GM12865 (cell line): ENCODE data around the gene EYA4.

Source experiments
- DNase-seq: peaks from one replicate; pipeline ENCODE4 v3.0.0; 2010; ENCODE audit warnings: low read depth
- H3K4me3 ChIP-seq: 2 replicates; pipeline ENCODE4 v1.5.1; 2011; ENCODE audit warnings: mild to moderate bottlenecking, low read depth, low read length, control low read depth
- TF ChIP-seq, protein P1 (sequence below): IDR thresholded peaks from 2 replicates; pipeline ENCODE4 v1.5.1; 2011; ENCODE audit warnings: low read length, control low read depth, low read depth, inconsistent platforms; ENCODE audit not compliant: insufficient read depth; ENCODE audit errors: missing control alignments

Gene EYA4

DNA sequence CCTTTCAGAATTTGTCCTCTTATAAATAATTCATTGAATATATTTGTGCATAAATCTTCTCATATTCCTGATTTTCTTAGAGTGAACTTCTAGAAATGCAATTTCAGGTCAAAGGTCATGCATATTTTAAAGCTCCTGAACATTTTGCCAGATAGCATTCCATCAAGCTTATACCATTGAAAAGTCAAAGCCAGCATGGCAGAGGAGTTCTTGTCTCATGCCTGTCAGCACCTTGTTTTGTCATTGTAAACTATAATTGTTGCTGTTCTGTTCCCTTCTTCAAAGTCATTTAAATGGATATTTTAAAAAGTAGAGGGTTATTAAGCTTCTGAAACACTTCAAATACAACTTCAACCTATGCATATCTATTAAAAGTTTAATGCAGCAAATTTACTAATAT, 170.6 kb downstream of the EYA4 start:
- TF ChIP-seq, protein P1, sequence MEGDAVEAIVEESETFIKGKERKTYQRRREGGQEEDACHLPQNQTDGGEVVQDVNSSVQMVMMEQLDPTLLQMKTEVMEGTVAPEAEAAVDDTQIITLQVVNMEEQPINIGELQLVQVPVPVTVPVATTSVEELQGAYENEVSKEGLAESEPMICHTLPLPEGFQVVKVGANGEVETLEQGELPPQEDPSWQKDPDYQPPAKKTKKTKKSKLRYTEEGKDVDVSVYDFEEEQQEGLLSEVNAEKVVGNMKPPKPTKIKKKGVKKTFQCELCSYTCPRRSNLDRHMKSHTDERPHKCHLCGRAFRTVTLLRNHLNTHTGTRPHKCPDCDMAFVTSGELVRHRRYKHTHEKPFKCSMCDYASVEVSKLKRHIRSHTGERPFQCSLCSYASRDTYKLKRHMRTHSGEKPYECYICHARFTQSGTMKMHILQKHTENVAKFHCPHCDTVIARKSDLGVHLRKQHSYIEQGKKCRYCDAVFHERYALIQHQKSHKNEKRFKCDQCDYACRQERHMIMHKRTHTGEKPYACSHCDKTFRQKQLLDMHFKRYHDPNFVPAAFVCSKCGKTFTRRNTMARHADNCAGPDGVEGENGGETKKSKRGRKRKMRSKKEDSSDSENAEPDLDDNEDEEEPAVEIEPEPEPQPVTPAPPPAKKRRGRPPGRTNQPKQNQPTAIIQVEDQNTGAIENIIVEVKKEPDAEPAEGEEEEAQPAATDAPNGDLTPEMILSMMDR: no peak
- DNase-seq: no peak
- H3K4me3 ChIP-seq: no peak overlapping the region

GRCh38 chr6:133415262-133415661, 174.1 kb downstream of the EYA4 start:
- DNase-seq: no peak
- TF ChIP-seq, protein P1: no peak
- H3K4me3 ChIP-seq: no peak overlapping the region

DNA sequence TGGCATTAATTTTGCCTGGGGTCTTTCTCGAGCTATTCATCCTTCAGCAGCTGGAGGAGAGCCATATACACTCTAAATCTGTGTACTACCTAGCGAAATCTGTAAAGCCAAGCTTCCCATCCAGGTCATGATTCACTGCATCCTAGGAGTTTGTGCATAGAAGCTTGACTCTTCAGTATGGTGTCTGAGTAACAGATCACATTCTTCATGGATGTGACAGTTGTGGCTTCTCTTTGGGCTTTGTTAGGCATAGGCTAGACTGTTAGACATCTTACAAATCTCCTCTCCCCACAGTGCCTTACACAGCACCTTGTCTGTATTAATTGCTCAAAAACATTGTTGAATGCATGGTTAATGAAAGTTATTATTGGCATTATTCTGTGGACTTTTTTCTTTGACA, 177.0 kb downstream of the EYA4 start:
- TF ChIP-seq, protein P1: no peak
- no peak overlapping the region for H3K4me3 ChIP-seq
- DNase-seq: no peak

GRCh38 chr6:133423242-133423641, 182.1 kb downstream of the EYA4 start:
- no peak for DNase-seq
- TF ChIP-seq, protein P1: no peak
- no peak overlapping the region for H3K4me3 ChIP-seq

DNA sequence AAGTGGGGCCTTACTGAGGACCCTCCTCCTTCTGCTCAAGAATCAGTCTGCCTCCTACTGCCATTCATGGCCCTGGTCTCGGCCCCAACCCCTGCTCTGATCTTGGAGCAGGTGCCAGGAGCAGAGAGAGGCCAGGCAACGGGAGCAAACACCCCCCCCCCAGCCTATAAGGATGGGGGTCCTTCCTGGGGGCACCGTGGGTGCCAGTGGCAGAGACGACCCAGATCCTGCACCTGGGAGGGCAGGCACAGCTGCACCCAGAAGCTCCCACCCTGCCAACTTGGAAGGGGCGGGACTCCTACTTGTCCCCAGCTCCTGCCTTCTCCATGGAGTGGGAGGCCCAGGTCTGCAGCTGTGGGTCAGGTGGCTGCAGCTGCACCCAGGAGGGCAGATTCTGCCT, 183.2 kb downstream of the EYA4 start:
- TF ChIP-seq, protein P1: no peak
- DNase-seq: no peak
- no peak overlapping the region for H3K4me3 ChIP-seq

GRCh38 chr6:133426038-133426437, 184.9 kb downstream of the EYA4 start:
- no peak overlapping the region for H3K4me3 ChIP-seq
- DNase-seq: no peak
- TF ChIP-seq, protein P1: no peak

DNA sequence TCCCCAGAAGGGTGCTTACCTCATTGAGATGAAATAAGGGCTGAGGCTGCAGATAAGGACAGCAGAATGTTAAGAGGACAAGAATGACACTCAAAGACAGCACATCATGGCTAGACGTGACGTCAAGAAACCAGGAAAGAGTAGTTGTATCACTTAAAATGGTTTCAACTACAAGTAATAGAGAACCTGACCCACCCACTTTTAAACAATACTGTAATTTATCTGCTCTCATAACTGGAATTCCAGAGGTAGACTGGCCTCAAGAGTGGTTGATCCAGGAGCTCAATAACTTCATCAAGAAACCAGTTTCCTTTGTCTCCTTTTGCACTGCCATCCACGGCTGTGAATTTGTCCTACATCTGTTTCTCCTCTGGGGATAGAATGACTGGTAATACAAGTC, 187.1 kb downstream of the EYA4 start:
- TF ChIP-seq, protein P1: no peak
- no peak for DNase-seq
- H3K4me3 ChIP-seq: no peak overlapping the region
